ENCODE results near the gene STATH.
A peak's percentile ranks its signal among the peaks of the same experiment; 100 is the strongest.

STATH gene

GRCh38 chr4:69977582-69977981, 18.2 kb upstream of the STATH start:
- H4K5ac ChIP-seq (ENCODE audit: low read length), result no peak overlapping the region
- H2BK120ac ChIP-seq (ENCODE audit: low read depth, low read length), result no peak overlapping the region
- H3K36me3 ChIP-seq (ENCODE audit: control insufficient read depth, insufficient read depth, low read length), result no peaks in the 10 kb centered on the region
- H2BK15ac ChIP-seq (replicated peaks; ENCODE audit: low read depth), result no peak overlapping the region
- no peak overlapping the region for H3K18ac ChIP-seq (ENCODE audit: low read length)
- H2AK5ac ChIP-seq (ENCODE audit: low read length), result no peak overlapping the region
- H2BK5ac ChIP-seq (ENCODE audit: low read length), result no peak overlapping the region
- H3K56ac ChIP-seq (ENCODE audit: low read length), result no peak overlapping the region
- no peak overlapping the region for H3K23ac ChIP-seq (ENCODE audit: low read length)
- no peaks in the 10 kb centered on the region for H3K79me2 ChIP-seq (ENCODE audit: control insufficient read depth, insufficient read depth, low read length)
- DNase-seq, result no peak
- no peak overlapping the region for H3K4me3 ChIP-seq (ENCODE audit: low read length)
- H3K27me3 ChIP-seq (ENCODE audit: insufficient read depth, low read length, poor library complexity), result no peaks in the 10 kb centered on the region
- no peak overlapping the region for H4K8ac ChIP-seq (ENCODE audit: low read depth, low read length)
- H3K27ac ChIP-seq (ENCODE audit: low read depth, low read length), result no peak overlapping the region
- no peaks in the 10 kb centered on the region for H3K79me1 ChIP-seq (ENCODE audit: low read length)
- H3K9ac ChIP-seq (ENCODE audit: low read length), result no peak overlapping the region
- no peak overlapping the region for H3K4me2 ChIP-seq (ENCODE audit: low read length)
- no peak overlapping the region for H3K4ac ChIP-seq (ENCODE audit: low read depth, low read length)
- no peaks in the 10 kb centered on the region for H3K4me1 ChIP-seq (ENCODE audit: control insufficient read depth, low read depth, low read length)

- Histone ChIP-seq H3K4me2 (ENCODE audit: low read length) (no peak overlapping the region), H4K8ac (ENCODE audit: low read depth, low read length) (no peak overlapping the region), H4K5ac (ENCODE audit: low read length) (no peak overlapping the region), H3K79me1 (ENCODE audit: low read length) (no peaks in the 10 kb centered on the region), H3K9ac (ENCODE audit: low read length) (no peak overlapping the region), H2AK5ac (ENCODE audit: low read length) (no peak overlapping the region), H3K27me3 (ENCODE audit: insufficient read depth, low read length, poor library complexity) (no peaks in the 10 kb centered on the region), H3K23ac (ENCODE audit: low read length) (no peak overlapping the region), H3K56ac (ENCODE audit: low read length) (no peak overlapping the region), H3K4me3 (ENCODE audit: low read length) (no peak overlapping the region), H3K18ac (ENCODE audit: low read length) (no peak overlapping the region), H3K4me1 (ENCODE audit: control insufficient read depth, low read depth, low read length) (no peaks in the 10 kb centered on the region), H2BK15ac (replicated peaks; ENCODE audit: low read depth) (no peak overlapping the region), H2BK120ac (ENCODE audit: low read depth, low read length) (no peak overlapping the region), H3K36me3 (ENCODE audit: control insufficient read depth, insufficient read depth, low read length) (no peaks in the 10 kb centered on the region), H2BK5ac (ENCODE audit: low read length) (no peak overlapping the region), H3K79me2 (ENCODE audit: control insufficient read depth, insufficient read depth, low read length) (no peaks in the 10 kb centered on the region), H3K4ac (ENCODE audit: low read depth, low read length) (no peak overlapping the region), H3K27ac (ENCODE audit: low read depth, low read length) (no peak overlapping the region)
- no peak for DNase-seq
- whole genome bisulfite sequencing (ENCODE audit: extremely low coverage, insufficient coverage, low lambda C conversion rate), result no CpG with 5 or more reads among the region's 2 CpGs
These were observed 11.7 kb upstream of the STATH start for GRCh38 chr4:69984030-69984443.

DNA sequence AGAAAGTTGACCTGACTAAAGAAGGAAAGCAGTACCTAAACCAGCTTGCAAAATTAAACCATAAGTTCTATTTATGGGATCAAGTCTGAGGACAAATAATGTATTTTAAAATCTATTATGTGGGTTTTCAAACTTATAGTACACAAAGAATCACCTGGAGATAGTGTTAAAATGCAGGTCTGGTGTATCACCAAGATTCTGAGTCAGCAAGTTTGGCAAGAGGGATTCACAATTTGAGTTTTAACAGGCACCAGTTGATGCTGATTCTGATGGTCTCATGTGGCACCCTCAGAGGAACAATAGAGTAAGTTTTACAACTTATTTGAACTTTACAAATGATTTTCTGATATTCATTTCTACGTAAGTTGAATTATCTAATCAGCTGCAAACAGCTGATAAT, 9.1 kb upstream of the STATH start:
- H3K9ac ChIP-seq (ENCODE audit: low read length), result no peak overlapping the region
- H2AK5ac ChIP-seq (ENCODE audit: low read length), result no peak overlapping the region
- no peak overlapping the region for H2BK120ac ChIP-seq (ENCODE audit: low read depth, low read length)
- H3K4ac ChIP-seq (ENCODE audit: low read depth, low read length), result no peak overlapping the region
- H3K4me1 ChIP-seq (ENCODE audit: control insufficient read depth, low read depth, low read length), result no peaks in the 10 kb centered on the region
- H3K27me3 ChIP-seq (ENCODE audit: insufficient read depth, low read length, poor library complexity), result no peaks in the 10 kb centered on the region
- H3K36me3 ChIP-seq (ENCODE audit: control insufficient read depth, insufficient read depth, low read length), result no peaks in the 10 kb centered on the region
- H3K4me3 ChIP-seq (ENCODE audit: low read length), result no peak overlapping the region
- H3K79me2 ChIP-seq (ENCODE audit: control insufficient read depth, insufficient read depth, low read length), result no peaks in the 10 kb centered on the region
- H2BK15ac ChIP-seq (replicated peaks; ENCODE audit: low read depth), result no peak overlapping the region
- no peak overlapping the region for H4K5ac ChIP-seq (ENCODE audit: low read length)
- H3K79me1 ChIP-seq (ENCODE audit: low read length), result no peaks in the 10 kb centered on the region
- no peak overlapping the region for H3K4me2 ChIP-seq (ENCODE audit: low read length)
- no peak for DNase-seq
- H3K23ac ChIP-seq (ENCODE audit: low read length), result no peak overlapping the region
- no peak overlapping the region for H3K27ac ChIP-seq (ENCODE audit: low read depth, low read length)
- no CpG with 5 or more reads among the region's 1 CpG for WGBS (ENCODE audit: extremely low coverage, insufficient coverage, low lambda C conversion rate)
- no peak overlapping the region for H2BK5ac ChIP-seq (ENCODE audit: low read length)
- no peak overlapping the region for H3K56ac ChIP-seq (ENCODE audit: low read length)
- no peak overlapping the region for H3K18ac ChIP-seq (ENCODE audit: low read length)
- no peak overlapping the region for H4K8ac ChIP-seq (ENCODE audit: low read depth, low read length)

GRCh38 chr4:69991016-69991415, 4.8 kb upstream of the STATH start:
- no peaks in the 10 kb centered on the region for H3K36me3 ChIP-seq (ENCODE audit: control insufficient read depth, insufficient read depth, low read length)
- H4K5ac ChIP-seq (ENCODE audit: low read length), result no peak overlapping the region
- H3K4me1 ChIP-seq (ENCODE audit: control insufficient read depth, low read depth, low read length), result no peaks in the 10 kb centered on the region
- no peaks in the 10 kb centered on the region for H3K27me3 ChIP-seq (ENCODE audit: insufficient read depth, low read length, poor library complexity)
- no peak overlapping the region for H4K8ac ChIP-seq (ENCODE audit: low read depth, low read length)
- no peak overlapping the region for H3K4me2 ChIP-seq (ENCODE audit: low read length)
- no peaks in the 10 kb centered on the region for H3K79me1 ChIP-seq (ENCODE audit: low read length)
- no peak overlapping the region for H3K27ac ChIP-seq (ENCODE audit: low read depth, low read length)
- H3K18ac ChIP-seq (ENCODE audit: low read length), result no peak overlapping the region
- no peak overlapping the region for H3K4ac ChIP-seq (ENCODE audit: low read depth, low read length)
- H3K79me2 ChIP-seq (ENCODE audit: control insufficient read depth, insufficient read depth, low read length), result no peaks in the 10 kb centered on the region
- no peak overlapping the region for H3K9ac ChIP-seq (ENCODE audit: low read length)
- no CpG with 5 or more reads among the region's 4 CpGs for WGBS (ENCODE audit: extremely low coverage, insufficient coverage, low lambda C conversion rate)
- H2BK15ac ChIP-seq (replicated peaks; ENCODE audit: low read depth), result no peak overlapping the region
- no peak overlapping the region for H2BK120ac ChIP-seq (ENCODE audit: low read depth, low read length)
- no peak overlapping the region for H3K23ac ChIP-seq (ENCODE audit: low read length)
- no peak overlapping the region for H2AK5ac ChIP-seq (ENCODE audit: low read length)
- DNase-seq, result peak; percentile 41
- H3K4me3 ChIP-seq (ENCODE audit: low read length), result no peak overlapping the region
- H3K56ac ChIP-seq (ENCODE audit: low read length), result no peak overlapping the region
- H2BK5ac ChIP-seq (ENCODE audit: low read length), result no peak overlapping the region

GRCh38 chr4:69994782-69995181, 984 bp upstream of the STATH start:
- DNase-seq, result no peak
- no peaks in the 10 kb centered on the region for H3K36me3 ChIP-seq (ENCODE audit: control insufficient read depth, insufficient read depth, low read length)
- no peak overlapping the region for H3K9ac ChIP-seq (ENCODE audit: low read length)
- no peak overlapping the region for H2BK15ac ChIP-seq (replicated peaks; ENCODE audit: low read depth)
- no peak overlapping the region for H2AK5ac ChIP-seq (ENCODE audit: low read length)
- no peak overlapping the region for H3K23ac ChIP-seq (ENCODE audit: low read length)
- H3K4me2 ChIP-seq (ENCODE audit: low read length), result no peak overlapping the region
- H3K79me1 ChIP-seq (ENCODE audit: low read length), result no peaks in the 10 kb centered on the region
- no peaks in the 10 kb centered on the region for H3K27me3 ChIP-seq (ENCODE audit: insufficient read depth, low read length, poor library complexity)
- no peak overlapping the region for H3K27ac ChIP-seq (ENCODE audit: low read depth, low read length)
- H3K4me1 ChIP-seq (ENCODE audit: control insufficient read depth, low read depth, low read length), result no peaks in the 10 kb centered on the region
- no peak overlapping the region for H4K5ac ChIP-seq (ENCODE audit: low read length)
- no peak overlapping the region for H3K18ac ChIP-seq (ENCODE audit: low read length)
- no peak overlapping the region for H2BK5ac ChIP-seq (ENCODE audit: low read length)
- H3K79me2 ChIP-seq (ENCODE audit: control insufficient read depth, insufficient read depth, low read length), result no peaks in the 10 kb centered on the region
- H2BK120ac ChIP-seq (ENCODE audit: low read depth, low read length), result no peak overlapping the region
- H3K4ac ChIP-seq (ENCODE audit: low read depth, low read length), result no peak overlapping the region
- H4K8ac ChIP-seq (ENCODE audit: low read depth, low read length), result no peak overlapping the region
- H3K4me3 ChIP-seq (ENCODE audit: low read length), result no peak overlapping the region
- no peak overlapping the region for H3K56ac ChIP-seq (ENCODE audit: low read length)
- no CpG with 5 or more reads among the region's 5 CpGs for WGBS (ENCODE audit: extremely low coverage, insufficient coverage, low lambda C conversion rate)

DNA sequence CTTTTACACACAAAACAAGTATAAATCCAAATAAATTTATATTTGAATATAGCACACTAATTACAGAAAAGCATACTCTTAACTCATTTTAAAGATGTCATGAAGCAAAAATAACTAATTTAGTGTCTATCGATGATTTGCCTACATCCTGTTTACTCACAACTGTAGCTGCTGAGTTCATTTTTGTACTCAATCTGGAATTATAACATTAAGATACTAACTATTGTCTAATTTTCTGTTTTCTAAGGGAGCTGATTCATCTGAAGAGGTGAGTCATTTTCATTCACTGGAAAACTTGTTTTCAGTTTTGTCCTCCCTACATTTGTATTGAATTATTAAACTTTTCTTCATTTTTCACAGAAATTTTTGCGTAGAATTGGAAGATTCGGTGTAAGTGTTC, 3.7 kb downstream of the STATH start:
- Histone ChIP-seq H3K27me3 (ENCODE audit: insufficient read depth, low read length, poor library complexity) (no peaks in the 10 kb centered on the region), H3K4me1 (ENCODE audit: control insufficient read depth, low read depth, low read length) (no peaks in the 10 kb centered on the region), H3K18ac (ENCODE audit: low read length) (no peak overlapping the region), H3K4me2 (ENCODE audit: low read length) (no peak overlapping the region), H3K27ac (ENCODE audit: low read depth, low read length) (no peak overlapping the region), H2BK5ac (ENCODE audit: low read length) (no peak overlapping the region), H3K9ac (ENCODE audit: low read length) (no peak overlapping the region), H3K36me3 (ENCODE audit: control insufficient read depth, insufficient read depth, low read length) (no peaks in the 10 kb centered on the region), H4K8ac (ENCODE audit: low read depth, low read length) (no peak overlapping the region), H4K5ac (ENCODE audit: low read length) (no peak overlapping the region), H2AK5ac (ENCODE audit: low read length) (no peak overlapping the region), H3K79me2 (ENCODE audit: control insufficient read depth, insufficient read depth, low read length) (no peaks in the 10 kb centered on the region), H3K23ac (ENCODE audit: low read length) (no peak overlapping the region), H3K4me3 (ENCODE audit: low read length) (no peak overlapping the region), H2BK15ac (replicated peaks; ENCODE audit: low read depth) (no peak overlapping the region), H2BK120ac (ENCODE audit: low read depth, low read length) (no peak overlapping the region), H3K4ac (ENCODE audit: low read depth, low read length) (no peak overlapping the region), H3K56ac (ENCODE audit: low read length) (no peak overlapping the region), H3K79me1 (ENCODE audit: low read length) (no peaks in the 10 kb centered on the region)
- no CpG with 5 or more reads among the region's 3 CpGs for WGBS (ENCODE audit: extremely low coverage, insufficient coverage, low lambda C conversion rate)
- no peak for DNase-seq

Measured in mesendoderm (in vitro differentiated cells).